Measurements from ENCODE around the gene FLYWCH2.

Gene FLYWCH2

DNA sequence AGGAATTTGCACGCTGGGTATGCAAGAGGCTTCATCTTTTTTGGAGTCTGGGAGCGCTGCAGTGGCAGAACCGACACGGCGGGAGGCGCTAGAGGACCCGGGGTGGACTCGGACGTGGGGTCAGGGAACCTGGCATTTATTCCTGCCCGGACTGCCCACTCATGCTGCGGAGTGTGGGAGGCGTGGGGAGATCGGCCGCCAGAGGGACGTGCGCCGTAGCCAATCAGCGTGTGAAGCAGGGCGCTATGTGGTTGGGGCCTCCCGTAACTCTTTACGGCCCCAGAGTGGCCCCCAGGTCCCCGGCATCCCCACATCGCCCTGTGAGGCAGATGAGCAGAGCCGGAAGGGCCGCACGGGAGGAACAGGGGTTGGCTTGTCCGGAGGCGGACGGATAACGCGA is 11.2 kb downstream of the FLYWCH2 start:
- TF ChIP-seq, protein P1, sequence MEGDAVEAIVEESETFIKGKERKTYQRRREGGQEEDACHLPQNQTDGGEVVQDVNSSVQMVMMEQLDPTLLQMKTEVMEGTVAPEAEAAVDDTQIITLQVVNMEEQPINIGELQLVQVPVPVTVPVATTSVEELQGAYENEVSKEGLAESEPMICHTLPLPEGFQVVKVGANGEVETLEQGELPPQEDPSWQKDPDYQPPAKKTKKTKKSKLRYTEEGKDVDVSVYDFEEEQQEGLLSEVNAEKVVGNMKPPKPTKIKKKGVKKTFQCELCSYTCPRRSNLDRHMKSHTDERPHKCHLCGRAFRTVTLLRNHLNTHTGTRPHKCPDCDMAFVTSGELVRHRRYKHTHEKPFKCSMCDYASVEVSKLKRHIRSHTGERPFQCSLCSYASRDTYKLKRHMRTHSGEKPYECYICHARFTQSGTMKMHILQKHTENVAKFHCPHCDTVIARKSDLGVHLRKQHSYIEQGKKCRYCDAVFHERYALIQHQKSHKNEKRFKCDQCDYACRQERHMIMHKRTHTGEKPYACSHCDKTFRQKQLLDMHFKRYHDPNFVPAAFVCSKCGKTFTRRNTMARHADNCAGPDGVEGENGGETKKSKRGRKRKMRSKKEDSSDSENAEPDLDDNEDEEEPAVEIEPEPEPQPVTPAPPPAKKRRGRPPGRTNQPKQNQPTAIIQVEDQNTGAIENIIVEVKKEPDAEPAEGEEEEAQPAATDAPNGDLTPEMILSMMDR (conservative IDR thresholded peaks at IDR 0.05; ENCODE audit: low read depth, low read length) = no peak
- no peak for DNase-seq (ENCODE audit: low read depth)
- no peak overlapping the region for H3K4me3 ChIP-seq (ENCODE audit: low read depth, low read length)

DNA sequence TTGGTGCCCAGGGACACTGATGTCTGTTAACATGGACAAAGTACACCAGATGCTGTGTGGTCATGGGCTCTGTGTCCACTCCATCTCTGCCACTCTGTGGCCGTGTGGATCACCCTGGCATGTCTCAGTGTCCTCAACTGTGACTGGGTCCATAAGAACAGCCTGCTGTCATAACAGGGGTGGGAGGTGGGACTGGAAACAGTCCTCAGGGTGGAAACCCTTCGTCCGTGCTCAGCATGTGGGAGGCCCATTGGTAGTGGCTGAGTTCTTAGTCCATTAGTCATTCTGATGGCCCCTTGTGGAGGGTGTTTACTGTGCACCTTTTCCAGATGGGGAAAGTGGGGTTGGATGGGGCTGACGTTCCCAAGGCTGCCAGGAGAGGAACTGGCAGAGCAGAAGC is 12.8 kb downstream of the FLYWCH2 start:
- H3K4me3 ChIP-seq (ENCODE audit: low read depth, low read length) = no peak overlapping the region
- TF ChIP-seq, protein P1 (conservative IDR thresholded peaks at IDR 0.05; ENCODE audit: low read depth, low read length) = no peak
- peak; percentile 59 for DNase-seq (ENCODE audit: low read depth)

DNA sequence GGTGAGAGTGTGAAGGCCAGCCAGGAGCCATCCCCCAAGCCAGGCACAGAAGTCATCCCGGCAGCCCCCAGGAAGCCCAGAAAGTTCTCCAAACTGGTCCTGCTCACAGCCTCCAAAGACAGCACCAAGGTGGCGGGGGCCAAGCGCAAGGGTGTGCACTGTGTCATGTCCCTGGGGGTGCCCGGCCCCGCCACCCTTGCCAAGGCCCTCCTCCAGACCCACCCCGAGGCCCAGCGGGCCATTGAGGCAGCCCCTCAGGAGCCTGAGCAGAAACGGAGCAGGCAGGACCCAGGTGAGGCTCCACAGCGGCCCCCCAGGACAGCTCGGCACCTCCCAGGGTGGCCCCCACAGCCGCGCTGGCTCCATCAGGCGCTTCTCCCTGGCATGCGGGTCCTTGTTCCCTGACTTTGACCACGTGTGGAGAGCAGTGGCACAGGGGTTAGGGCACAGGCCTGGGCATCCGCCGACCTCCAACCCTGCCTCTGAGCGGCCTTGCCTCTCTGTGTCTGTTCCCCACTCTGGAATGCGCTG is 13.5 kb downstream of the FLYWCH2 start:
- no peak overlapping the region for H3K4me3 ChIP-seq (ENCODE audit: low read depth, low read length)
- TF ChIP-seq, protein P1 (conservative IDR thresholded peaks at IDR 0.05; ENCODE audit: low read depth, low read length) = no peak
- DNase-seq (ENCODE audit: low read depth) = no peak

DNA sequence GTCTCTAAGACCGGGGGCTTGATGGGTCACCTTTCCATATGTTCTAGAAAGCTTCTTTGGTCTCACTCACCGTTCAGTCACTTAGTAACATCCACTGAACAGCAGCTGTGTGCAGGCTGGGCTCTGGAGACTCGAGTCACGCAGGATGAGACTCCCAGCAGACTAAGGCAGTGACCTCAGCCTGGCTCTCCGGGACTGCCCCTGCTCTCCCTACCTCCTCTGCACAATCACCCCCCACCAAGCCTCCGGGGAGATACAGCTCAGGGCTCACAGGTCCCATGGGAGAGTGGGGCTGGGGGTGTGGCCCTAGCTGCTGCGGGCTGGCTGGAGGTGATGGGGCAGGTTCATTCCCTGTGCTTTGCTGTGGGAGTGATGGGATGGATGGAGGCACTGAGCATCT is 14.1 kb downstream of the FLYWCH2 start:
- no peak overlapping the region for H3K4me3 ChIP-seq (ENCODE audit: low read depth, low read length)
- DNase-seq (ENCODE audit: low read depth) = no peak
- TF ChIP-seq, protein P1 (conservative IDR thresholded peaks at IDR 0.05; ENCODE audit: low read depth, low read length) = no peak

DNA sequence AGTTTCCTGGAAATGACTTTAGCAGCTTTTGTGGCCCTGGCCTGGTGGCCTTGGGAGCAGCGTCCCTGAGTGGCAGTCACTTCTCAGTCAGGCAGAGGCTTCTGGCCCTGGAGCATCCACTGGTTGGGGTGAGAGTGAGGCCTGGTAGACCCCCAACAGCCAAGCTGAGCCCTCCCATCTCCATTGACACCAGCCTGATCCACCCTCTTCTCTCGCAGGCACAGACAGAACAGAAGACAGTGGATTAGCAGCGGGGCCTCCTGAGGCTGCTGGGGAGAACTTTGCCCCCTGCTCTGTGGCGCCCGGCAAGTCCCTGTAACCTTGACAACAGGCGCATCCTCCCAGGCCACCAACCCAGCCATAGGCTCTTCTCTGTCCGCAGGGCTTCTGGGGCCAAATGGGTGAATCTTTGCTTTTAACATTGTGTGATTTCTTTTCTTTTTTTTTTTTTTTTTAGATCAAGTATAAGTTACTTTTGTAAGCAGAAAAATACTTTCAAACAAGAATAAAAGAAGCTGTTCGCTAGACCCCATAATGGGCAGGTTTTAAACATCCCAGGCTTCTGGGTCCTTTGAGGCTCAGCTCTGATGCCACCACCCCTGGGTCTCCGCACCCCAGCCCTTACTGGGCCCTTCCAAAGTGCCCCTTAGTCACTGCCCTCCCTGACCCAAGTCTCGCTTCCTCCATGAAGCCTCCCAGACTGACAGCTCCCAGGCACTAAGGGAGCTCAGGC is 16.0 kb downstream of the FLYWCH2 start:
- no peak overlapping the region for H3K4me3 ChIP-seq (ENCODE audit: low read depth, low read length)
- no peak for DNase-seq (ENCODE audit: low read depth)
- TF ChIP-seq, protein P1 (conservative IDR thresholded peaks at IDR 0.05; ENCODE audit: low read depth, low read length) = no peak

DNA sequence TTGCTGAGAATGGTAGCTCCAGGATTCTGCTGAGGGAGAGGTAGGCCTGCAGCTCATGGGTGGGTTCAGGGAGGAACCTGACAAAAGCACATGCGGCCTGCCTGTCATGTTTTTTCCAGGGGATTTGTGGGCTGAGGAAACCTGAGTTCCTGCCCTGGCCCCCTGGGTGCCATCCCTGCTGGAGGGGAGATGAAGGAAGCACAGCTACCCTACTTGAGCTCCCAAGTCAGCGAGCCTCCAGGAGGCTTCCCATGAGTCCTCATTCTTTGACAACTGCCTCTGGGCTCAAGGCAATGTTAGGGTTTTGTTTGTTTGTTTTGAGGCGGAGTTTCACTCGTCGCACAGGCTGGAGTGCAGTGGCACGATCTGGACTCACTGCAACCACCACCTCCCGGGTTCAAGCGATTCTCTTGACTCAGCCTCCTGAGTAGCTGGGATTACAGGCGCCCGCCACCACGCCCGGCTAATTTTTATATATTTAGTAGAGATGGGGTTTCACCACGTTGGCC is 16.6 kb downstream of the FLYWCH2 start:
- H3K4me3 ChIP-seq (ENCODE audit: low read depth, low read length) = no peak overlapping the region
- TF ChIP-seq, protein P1 (conservative IDR thresholded peaks at IDR 0.05; ENCODE audit: low read depth, low read length) = no peak
- no peak for DNase-seq (ENCODE audit: low read depth)
